Stomach (tissue), 9 donors: ENCODE measurements around the gene DOCK9. TPM values are rescaled to one million over a fixed set of nuclear protein-coding genes. Genes with fewer than 3 reads are reported as not detected.

Experiments
- DNase-seq, 2 donors: peaks; one replicate each; pipeline versions ENCODE4 v3.0.0 to v3.0.0-alpha.2; 2013 to 2019
- H3K27ac ChIP-seq, 5 donors: fragments of 200-600 bp in 4 of 5; sonication (generic) in 4 of 5; one replicate each; pipeline ENCODE4 v1.5.1; 2013 to 2019; ENCODE audit warnings: mild to moderate bottlenecking in 1 of 5, moderate library complexity in 1 of 5
- H3K27me3 ChIP-seq, 3 donors: fragments of 200-600 bp; sonication (generic); one replicate each; pipeline ENCODE4 v1.5.1; 2017 to 2019; ENCODE audit warnings: mixed run types in 1 of 3
- H3K36me3 ChIP-seq, 4 donors: fragments of 200-600 bp; sonication (generic); 1 replicate in 3 of 4; 2 replicates in 1 of 4; pipeline ENCODE4 v1.5.1; 2016 to 2019
- H3K4me1 ChIP-seq, 4 donors: fragments of 200-600 bp; sonication (generic); one replicate each; pipeline ENCODE4 v1.5.1; 2016 to 2019
- H3K4me3 ChIP-seq, 4 donors: fragments of 200-600 bp; sonication (generic) in 3 of 4; one replicate each; pipeline ENCODE4 v1.5.1; 2016 to 2019; ENCODE audit warnings: mild to moderate bottlenecking in 1 of 4
- H3K9me3 ChIP-seq, 4 donors: fragments of 200-600 bp; sonication (generic); one replicate each; pipeline ENCODE4 v1.5.1; 2016 to 2019
- CTCF ChIP-seq, 7 experiments: fragments of 450-650 bp in 4 of 7; fragments of 200-600 bp in 3 of 7; sonication (generic) in 3 of 7; IDR thresholded peaks; one replicate each; pipeline ENCODE4 v1.5.1; 2016 to 2019; ENCODE audit warnings: antibody characterized with exemption in 7 of 7, control low read depth in 2 of 7, mild to moderate bottlenecking in 1 of 7
- EP300 ChIP-seq: sonication (generic); formaldehyde crosslinking; IDR thresholded peaks from one replicate; pipeline ENCODE4 v1.6.1; 2017; ENCODE audit warnings: antibody characterized with exemption
- POLR2A ChIP-seq, 4 donors: fragments of 450-650 bp; IDR thresholded peaks; one replicate each; pipeline ENCODE4 v1.6.1; 2016; ENCODE audit warnings: antibody characterized with exemption in 4 of 4, control low read depth in 2 of 4, mild to moderate bottlenecking in 1 of 4, moderate library complexity in 1 of 4
- POLR2AphosphoS5 ChIP-seq, 3 donors: sonication (generic); formaldehyde crosslinking; IDR thresholded peaks; one replicate each; pipeline ENCODE4 v1.6.1; 2016; ENCODE audit warnings: antibody characterized with exemption in 3 of 3
- WGBS, 5 donors: extraction: QIAGEN DNeasy Blood & Tissue Kit in 3 of 5; methylation state at CpG; one replicate each; pipeline versions ENCODE4 v1.1.5 to v1.1.7; 2013 to 2018; 5-methylcytosine and 5-hydroxymethylcytosine counted together
- intact Hi-C: fragments of 100-400 bp; cut with DNase I; formaldehyde crosslinking; loops from one replicate; pipeline ENCODE4 v1.15.1; 2023; ENCODE audit warnings: low total_unique reads
- polyA plus RNA-seq, 3 donors: library from polyadenylated mRNA; stranded (reverse); fragments of 200-250 nt; gene quantifications; one replicate each; pipeline ENCODE4 v1.2.3, GENCODE V29; 2013
- total RNA-seq, 5 donors: library from RNA; depleted of rRNA; stranded (reverse); fragments of >200 nt; gene quantifications; one replicate each; pipeline versions ENCODE4 v1.1.0 to v1.2.3, GENCODE V29; 2014 to 2016
- donor health status: healthy with polysubstance abuse.
- donor health status: Bipolar disorder and iron deficiency.
- donor health status: healthy.

The DOCK9 gene
- total and polyA plus RNA-seq, 8 donors: 8.7 to 97.9 (median 49.2) TPM

DNA sequence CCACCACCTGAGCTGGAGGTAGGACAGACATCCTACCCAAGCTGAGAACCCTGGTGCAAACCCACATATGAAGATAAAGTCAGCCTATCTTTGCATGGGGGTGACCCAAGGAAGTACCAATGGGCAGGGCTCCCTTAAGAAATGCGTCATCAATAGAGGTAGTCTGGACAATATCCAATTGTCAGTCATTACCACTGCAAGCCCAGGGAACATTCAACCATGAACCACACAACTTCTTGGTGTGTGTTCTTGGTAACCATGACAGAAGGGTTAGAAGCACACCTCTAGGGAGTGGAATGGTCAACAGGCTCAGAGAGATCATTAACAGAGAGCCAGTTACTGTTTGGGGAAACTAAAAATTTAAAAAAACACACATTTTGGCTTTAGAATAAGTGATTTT is 34.7 kb upstream of the DOCK9 start:
- no peak for TF ChIP-seq POLR2AphosphoS5 (IDR thresholded peaks at IDR 0.05)
- no peak for TF ChIP-seq POLR2A (IDR thresholded peaks at IDR 0.05)
- no peak for TF ChIP-seq CTCF (IDR thresholded peaks at IDR 0.05)
- no peak for TF ChIP-seq EP300
- Histone ChIP-seq H3K9me3 (no peaks in the 10 kb centered on the region), H3K27me3 (no peaks in the 10 kb centered on the region), H3K4me3 (no peak overlapping the region), H3K36me3 (no peaks in the 10 kb centered on the region), H3K4me1 (peaks cover 0 to 9% (median 6%) of the 10 kb centered on the region in 4 donors), H3K27ac (no peak overlapping the region)
- intact Hi-C loops: no loop called here
- no peak for DNase-seq
- WGBS, 5 donors: 80 to 100% (median 88%) methylated on average over 1 of the region's 1 CpG

GRCh38 chr13:99009987-99010551 is 32.2 kb upstream of the DOCK9 start:
- no peak for TF ChIP-seq POLR2A (IDR thresholded peaks at IDR 0.05)
- no peak for TF ChIP-seq EP300
- no peak for TF ChIP-seq POLR2AphosphoS5 (IDR thresholded peaks at IDR 0.05)
- 84 to 92% (median 86%) methylated on average over 4 of the region's 4 CpGs for WGBS, 5 donors
- Histone ChIP-seq H3K36me3 (no peaks in the 10 kb centered on the region), H3K27ac (no peak overlapping the region), H3K9me3 (no peaks in the 10 kb centered on the region), H3K4me3 (no peak overlapping the region), H3K4me1 (no peaks in the 10 kb centered on the region), H3K27me3 (no peaks in the 10 kb centered on the region)
- intact Hi-C loops: no loop called here
- no peak for DNase-seq

- no peak overlapping the region for H3K4me3 ChIP-seq
- no peaks in the 10 kb centered on the region for H3K9me3 ChIP-seq
- intact Hi-C loops: no loop called here
- TF ChIP-seq CTCF (IDR thresholded peaks at IDR 0.05) (no peak), EP300 (no peak), POLR2A (IDR thresholded peaks at IDR 0.05) (no peak), POLR2AphosphoS5 (IDR thresholded peaks at IDR 0.05) (no peak)
- H3K27me3 ChIP-seq: no peaks in the 10 kb centered on the region
- DNase-seq: no peak
- WGBS, 5 donors: 82 to 88% (median 84%) methylated on average over 3 of the region's 3 CpGs
- no peaks in the 10 kb centered on the region for H3K36me3 ChIP-seq
- no peak overlapping the region for H3K27ac ChIP-seq
- no peaks in the 10 kb centered on the region for H3K4me1 ChIP-seq
Measured at GRCh38 chr13:99008577-99008976, 30.7 kb upstream of the DOCK9 start.

- no peak for TF ChIP-seq EP300
- no peak for TF ChIP-seq POLR2A (IDR thresholded peaks at IDR 0.05)
- no peak for TF ChIP-seq CTCF (IDR thresholded peaks at IDR 0.05)
- TF ChIP-seq POLR2AphosphoS5 (IDR thresholded peaks at IDR 0.05): no peak
- H3K36me3 ChIP-seq: no peaks in the 10 kb centered on the region
- H3K27me3 ChIP-seq: no peaks in the 10 kb centered on the region
- no peak overlapping the region for H3K27ac ChIP-seq
- no peak overlapping the region for H3K4me3 ChIP-seq
- no peaks in the 10 kb centered on the region for H3K9me3 ChIP-seq
- intact Hi-C loops: no loop called here
- 44 to 73% (median 54%) methylated on average over 1 of the region's 1 CpG for WGBS, 5 donors
- H3K4me1 ChIP-seq: no peaks in the 10 kb centered on the region
- DNase-seq: no peak
Measured at GRCh38 chr13:99007414-99007986, 29.6 kb upstream of the DOCK9 start.

- peaks cover 0 to under 1% (median 0%) of the 10 kb centered on the region in 4 donors for H3K4me1 ChIP-seq
- TF ChIP-seq POLR2A (IDR thresholded peaks at IDR 0.05) (no peak), CTCF (IDR thresholded peaks at IDR 0.05) (no peak), EP300 (no peak), POLR2AphosphoS5 (IDR thresholded peaks at IDR 0.05) (no peak)
Measured at GRCh38 chr13:99005609-99006008, 27.7 kb upstream of the DOCK9 start.

More at GRCh38 chr13:99005609-99006008, 27.7 kb upstream of the DOCK9 start:
- Histone ChIP-seq H3K27ac (no peak overlapping the region), H3K36me3 (no peaks in the 10 kb centered on the region), H3K27me3 (no peaks in the 10 kb centered on the region), H3K9me3 (no peaks in the 10 kb centered on the region), H3K4me3 (no peak overlapping the region)
- no peak for DNase-seq
- intact Hi-C loops: no loop called here
